Cardiac muscle cell (in vitro differentiated cells and primary cell): ENCODE measurements around the gene TMEM259. TPM values are rescaled to one million over a fixed set of nuclear protein-coding genes. Genes with fewer than 3 reads are reported as not detected.

Source experiments
- DNase-seq, 2 donors: peaks; one replicate each; pipeline versions ENCODE4 v3.0.0 to v3.0.0-alpha.2; 2010 to 2017; ENCODE audit warnings: low read depth in 1 of 2, low spot score in 1 of 2
- H3K27ac ChIP-seq: fragments of 200-600 bp; sonication (generic); 2 replicates; pipeline ENCODE4 v1.5.1; 2016
- H3K27me3 ChIP-seq: fragments of 200-600 bp; sonication (generic); 2 replicates; pipeline ENCODE4 v1.6.0; 2016; ENCODE audit warnings: control low read depth
- H3K36me3 ChIP-seq: fragments of 200-600 bp; sonication (generic); 2 replicates; pipeline ENCODE4 v1.5.1; 2016; ENCODE audit warnings: control low read depth
- H3K4me1 ChIP-seq: fragments of 200-600 bp; sonication (generic); 2 replicates; pipeline ENCODE4 v1.8.1; 2017; ENCODE audit warnings: low read depth, mild to moderate bottlenecking, mixed run types
- H3K4me3 ChIP-seq: fragments of 200-600 bp; sonication (generic); 2 replicates; pipeline ENCODE4 v1.5.1; 2016; ENCODE audit warnings: mild to moderate bottlenecking
- H3K9me3 ChIP-seq: fragments of 200-600 bp; sonication (generic); 2 replicates; pipeline ENCODE4 v1.5.1; 2017; ENCODE audit warnings: low read depth, mild to moderate bottlenecking, control low read depth
- CTCF ChIP-seq: IDR thresholded peaks from 2 replicates; pipeline ENCODE4 v1.5.1; 2012; ENCODE audit warnings: low read depth, mild to moderate bottlenecking, low read length
- polyA plus RNA-seq: library from polyadenylated mRNA; unstranded; fragments of >200 nt; fragmentation: Nextera tagmentation; extraction: Ambion mirVana; gene quantifications from 2 replicates; pipeline ENCODE4 v1.2.1, GENCODE V29; 2016
- total RNA-seq: library from RNA; depleted of rRNA; stranded (reverse); fragments of >200 nt; gene quantifications from 2 replicates; pipeline ENCODE4 v1.2.3, GENCODE V29; 2016

TMEM259 gene
- total and polyA plus RNA-seq, 2 experiments from 2014 or later: 370 to 403 TPM

DNA sequence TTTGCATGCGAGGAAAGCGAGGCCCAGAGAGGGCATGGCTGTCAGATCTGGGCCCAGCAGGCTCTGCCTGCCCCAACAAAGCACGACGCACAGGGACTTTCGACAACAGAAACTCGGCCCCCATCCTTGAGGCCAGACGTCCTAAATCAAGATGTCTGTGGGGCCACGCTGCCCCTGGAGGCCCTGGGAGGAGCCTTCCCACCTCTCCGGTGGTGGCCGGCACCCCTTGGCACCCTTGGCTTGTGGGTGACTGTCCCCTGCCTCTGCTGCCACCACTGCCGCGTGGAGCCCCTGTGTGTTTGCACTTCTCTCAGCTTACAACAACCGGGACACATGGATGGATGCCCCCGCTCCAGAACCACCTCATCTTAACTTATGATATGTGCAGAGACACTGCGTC lies 32.4 kb downstream of the TMEM259 start:
- no peaks in the 10 kb centered on the region for H3K4me1 ChIP-seq

GRCh38 chr19:988081-988480 lies 32.8 kb downstream of the TMEM259 start:
- H3K9me3 ChIP-seq: no peaks in the 10 kb centered on the region
- no peak for DNase-seq
- peaks cover 19% of the 10 kb centered on the region for H3K36me3 ChIP-seq
- H3K27me3 ChIP-seq: no peaks in the 10 kb centered on the region
- H3K4me3 ChIP-seq: no peak overlapping the region
- H3K27ac ChIP-seq: no peak overlapping the region
- H3K4me1 ChIP-seq: no peaks in the 10 kb centered on the region
- TF ChIP-seq CTCF: no peak

More for the DNA sequence above, 32.4 kb downstream of the TMEM259 start:
- peaks cover 19% of the 10 kb centered on the region for H3K36me3 ChIP-seq
- no peak overlapping the region for H3K27ac ChIP-seq
- no peaks in the 10 kb centered on the region for H3K9me3 ChIP-seq
- TF ChIP-seq CTCF: no peak
- no peak overlapping the region for H3K4me3 ChIP-seq
- H3K27me3 ChIP-seq: no peaks in the 10 kb centered on the region
- no peak for DNase-seq

DNA sequence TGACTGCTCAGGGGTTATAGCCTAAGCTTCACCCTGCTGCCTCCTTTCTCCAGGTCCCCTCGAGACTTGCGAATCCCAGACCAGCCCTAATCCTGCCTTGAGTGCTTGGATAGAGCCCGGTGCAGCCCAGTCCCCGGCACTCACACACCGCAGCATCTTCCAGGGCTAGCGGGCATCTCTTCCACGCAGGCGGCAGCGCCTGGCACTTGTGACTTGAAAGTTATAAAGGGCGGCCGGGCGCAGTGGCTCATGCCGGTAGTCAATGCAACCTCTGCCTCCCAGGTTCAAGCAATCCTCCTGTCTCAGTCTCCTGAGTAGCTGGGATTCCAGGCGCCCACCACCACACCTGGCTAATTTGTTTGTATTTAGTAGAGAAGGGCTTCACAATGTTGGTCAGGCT lies 34.8 kb downstream of the TMEM259 start:
- no peak for TF ChIP-seq CTCF
- Histone ChIP-seq H3K9me3 (no peaks in the 10 kb centered on the region), H3K27ac (no peak overlapping the region), H3K36me3 (peaks cover 19% of the 10 kb centered on the region), H3K27me3 (no peaks in the 10 kb centered on the region), H3K4me3 (no peak overlapping the region), H3K4me1 (no peaks in the 10 kb centered on the region)
- no peak for DNase-seq

DNA sequence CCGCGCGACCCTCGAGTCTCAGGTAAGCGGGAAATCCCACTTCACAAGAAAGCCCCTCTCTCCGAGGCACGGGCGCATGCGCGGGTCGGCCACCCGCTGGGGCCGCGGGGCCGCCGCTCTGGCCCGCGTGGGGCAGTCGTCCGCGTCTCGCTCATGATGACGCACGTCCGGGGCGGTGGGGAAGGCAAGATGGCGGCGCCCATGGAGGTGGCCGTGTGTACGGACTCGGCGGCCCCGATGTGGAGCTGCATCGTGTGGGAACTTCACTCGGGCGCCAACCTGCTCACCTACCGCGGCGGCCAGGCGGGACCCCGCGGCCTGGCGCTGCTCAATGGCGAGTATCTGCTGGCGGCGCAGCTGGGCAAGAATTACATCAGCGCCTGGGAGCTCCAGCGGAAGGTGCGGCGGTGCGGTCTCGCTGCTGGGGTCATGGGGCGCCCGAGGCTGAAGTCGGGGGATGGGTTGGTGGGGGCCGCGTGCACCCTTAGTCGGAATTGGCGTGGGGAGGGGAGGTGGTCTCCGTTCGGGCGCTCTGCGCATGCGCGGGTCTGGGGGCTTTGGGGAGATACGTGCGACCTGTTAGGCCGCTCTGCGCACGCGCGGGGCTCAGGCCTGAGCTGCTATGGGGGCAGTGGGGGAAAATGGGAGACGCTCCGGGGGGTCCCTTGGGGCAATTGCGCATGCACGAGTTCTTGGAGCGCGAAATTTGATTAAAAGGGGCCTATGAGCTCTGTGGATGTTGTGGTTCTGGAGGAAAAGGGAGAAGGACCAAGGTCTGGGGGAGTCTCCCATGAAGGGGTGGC lies 36.6 kb downstream of the TMEM259 start, which contains the start of gene WDR18:
Gene WDR18, plus strand, starts transcription at position 181 of the 803 bp plus-strand sequence. Its CDS starts 9 bp downstream, at position 190.
- TF ChIP-seq CTCF: peak; percentile 16
- Histone ChIP-seq H3K9me3 (no peaks in the 10 kb centered on the region), H3K27me3 (no peaks in the 10 kb centered on the region), H3K4me3 (peak within 1 kb of the TSS; percentile 99), H3K36me3 (peaks cover 15% of the 10 kb centered on the region), H3K4me1 (peaks cover 8% of the 10 kb centered on the region), H3K27ac (peak within 1 kb of the TSS; percentile 99)
- DNase-seq: peak; percentile 93 to 96

- no peaks in the 10 kb centered on the region for H3K27me3 ChIP-seq
- H3K4me1 ChIP-seq: peaks cover 8% of the 10 kb centered on the region
- no peaks in the 10 kb centered on the region for H3K9me3 ChIP-seq
- H3K36me3 ChIP-seq: peaks cover 9% of the 10 kb centered on the region
- TF ChIP-seq CTCF: peak; percentile 62
- H3K4me3 ChIP-seq: peak overlapping the region; percentile 22
- peak; percentile 65 to 84 for DNase-seq
- H3K27ac ChIP-seq: no peak overlapping the region
Measured at GRCh38 chr19:982567-983170, 38.3 kb downstream of the TMEM259 start.
